ENCODE data around the gene NDRG4. TPM values are rescaled to one million over a fixed set of nuclear protein-coding genes. Genes with fewer than 3 reads are reported as not detected.

Gene NDRG4
- total RNA-seq, 1 experiment from 2014 or later: 6.7 TPM

GRCh38 chr16:58537124-58537906 is 37.4 kb downstream of the NDRG4 start:
- H3K27me3 ChIP-seq: no peaks in the 10 kb centered on the region
- H3K4me3 ChIP-seq: no peak overlapping the region
- peaks cover 98% of the 10 kb centered on the region for H3K36me3 ChIP-seq
- no peak for DNase-seq
- no peaks in the 10 kb centered on the region for H3K9me3 ChIP-seq

- no peaks in the 10 kb centered on the region for H3K9me3 ChIP-seq
- no peak for DNase-seq
- H3K36me3 ChIP-seq: peaks cover 98% of the 10 kb centered on the region
- no peaks in the 10 kb centered on the region for H3K27me3 ChIP-seq
- no peak overlapping the region for H3K4me3 ChIP-seq
Measured at GRCh38 chr16:58541711-58542110, 41.8 kb downstream of the NDRG4 start.

GRCh38 chr16:58542291-58542690 is 42.3 kb downstream of the NDRG4 start:
- Histone ChIP-seq H3K9me3 (no peaks in the 10 kb centered on the region), H3K4me3 (no peak overlapping the region), H3K27me3 (no peaks in the 10 kb centered on the region), H3K36me3 (peaks cover 98% of the 10 kb centered on the region)
- DNase-seq: no peak

GRCh38 chr16:58543685-58544084 is 43.7 kb downstream of the NDRG4 start:
- H3K9me3 ChIP-seq: no peaks in the 10 kb centered on the region
- H3K36me3 ChIP-seq: peaks cover 98% of the 10 kb centered on the region
- H3K27me3 ChIP-seq: no peaks in the 10 kb centered on the region
- no peak for DNase-seq
- no peak overlapping the region for H3K4me3 ChIP-seq

- no peaks in the 10 kb centered on the region for H3K9me3 ChIP-seq
- no peaks in the 10 kb centered on the region for H3K27me3 ChIP-seq
- DNase-seq: no peak
- H3K4me3 ChIP-seq: no peak overlapping the region
- H3K36me3 ChIP-seq: peaks cover 98% of the 10 kb centered on the region
Measured at GRCh38 chr16:58548378-58548777, 48.4 kb downstream of the NDRG4 start.

- DNase-seq: peak; percentile 21
- no peaks in the 10 kb centered on the region for H3K9me3 ChIP-seq
- H3K4me3 ChIP-seq: no peak overlapping the region
- peaks cover 96% of the 10 kb centered on the region for H3K36me3 ChIP-seq
- no peaks in the 10 kb centered on the region for H3K27me3 ChIP-seq
Measured at GRCh38 chr16:58551496-58551895, 51.6 kb downstream of the NDRG4 start.

GRCh38 chr16:58556678-58557077 is 56.7 kb downstream of the NDRG4 start:
- Histone ChIP-seq H3K36me3 (peaks cover 97% of the 10 kb centered on the region), H3K27me3 (no peaks in the 10 kb centered on the region), H3K4me3 (no peak overlapping the region), H3K9me3 (no peaks in the 10 kb centered on the region)
- DNase-seq: no peak

Other genes starting within 250 kb of the NDRG4 start
- gene PRSS54, start 205.1 kb upstream of the NDRG4 start, total RNA-seq (2014; rRNA removed; shearing (Covaris generic); ENCODE audit: low replicate concordance): not detected in 2 replicates
- 20.7 and 24.3 TPM in 2 replicates for gene GINS3, start 107.7 kb upstream of the NDRG4 start, total RNA-seq (2014; rRNA removed; shearing (Covaris generic); ENCODE audit: low replicate concordance)
- gene SETD6, start 15.4 kb downstream of the NDRG4 start, total RNA-seq (2014; rRNA removed; shearing (Covaris generic); ENCODE audit: low replicate concordance): 28.3 and 37.2 TPM in 2 replicates
- gene CNOT1, start 129.7 kb downstream of the NDRG4 start, total RNA-seq (2014; rRNA removed; shearing (Covaris generic); ENCODE audit: low replicate concordance): 232 and 296 TPM in 2 replicates
- 4.4 and 13.1 TPM in 2 replicates for gene SLC38A7, start 184.6 kb downstream of the NDRG4 start, total RNA-seq (2014; rRNA removed; shearing (Covaris generic); ENCODE audit: low replicate concordance)
- 126 and 128 TPM in 2 replicates for gene GOT2, start 234.2 kb downstream of the NDRG4 start, total RNA-seq (2014; rRNA removed; shearing (Covaris generic); ENCODE audit: low replicate concordance)